NCI-H748 (cell line): ENCODE measurements around the gene RPL18.
A peak's percentile ranks its signal among the peaks of the same experiment; 100 is the strongest.
"Not testable (repeated sequence)": the region's sequence is repeated elsewhere in the genome, so short reads cannot be mapped to it uniquely, and the experiment has no call there.

Experiments
- DNase-seq: peaks from one replicate; lab custom pipeline; 2025; ENCODE audit not compliant: unreplicated experiment; lab: John Stamatoyannopoulos, UW

RPL18 gene

GRCh38 chr19:48588670-48589401 is 30.1 kb downstream of the RPL18 start:
- DNase-seq = peak; percentile 89

GRCh38 chr19:48587387-48587786 is 31.6 kb downstream of the RPL18 start:
- no peak for DNase-seq

- DNase-seq = no peak
These were observed 36.8 kb downstream of the RPL18 start for GRCh38 chr19:48582168-48582567.

GRCh38 chr19:48578891-48579290 is 40.1 kb downstream of the RPL18 start:
- DNase-seq = no peak

GRCh38 chr19:48577908-48578307 is 41.1 kb downstream of the RPL18 start:
- DNase-seq = not testable (repeated sequence)

- DNase-seq = no peak
These were observed 42.9 kb downstream of the RPL18 start for GRCh38 chr19:48575931-48576622.

GRCh38 chr19:48573163-48573505 is 45.8 kb downstream of the RPL18 start:
- DNase-seq = no peak

- DNase-seq = peak; percentile 73
These were observed 47.4 kb downstream of the RPL18 start for GRCh38 chr19:48571378-48572162.

- DNase-seq = peak; percentile 15
These were observed 49.2 kb downstream of the RPL18 start for GRCh38 chr19:48569814-48570213.

GRCh38 chr19:48568345-48568886 is 50.6 kb downstream of the RPL18 start:
- DNase-seq = no peak
